ENCODE measurements around the gene NDEL1. TPM values are rescaled to one million over a fixed set of nuclear protein-coding genes. Genes with fewer than 3 reads are reported as not detected.

The NDEL1 gene
- total RNA-seq, 5 donors from 2014 or later (not counting 1 experiment from before 2014, with no cell fraction given) = 83.4 to 241 (median 99.0) TPM

DNA sequence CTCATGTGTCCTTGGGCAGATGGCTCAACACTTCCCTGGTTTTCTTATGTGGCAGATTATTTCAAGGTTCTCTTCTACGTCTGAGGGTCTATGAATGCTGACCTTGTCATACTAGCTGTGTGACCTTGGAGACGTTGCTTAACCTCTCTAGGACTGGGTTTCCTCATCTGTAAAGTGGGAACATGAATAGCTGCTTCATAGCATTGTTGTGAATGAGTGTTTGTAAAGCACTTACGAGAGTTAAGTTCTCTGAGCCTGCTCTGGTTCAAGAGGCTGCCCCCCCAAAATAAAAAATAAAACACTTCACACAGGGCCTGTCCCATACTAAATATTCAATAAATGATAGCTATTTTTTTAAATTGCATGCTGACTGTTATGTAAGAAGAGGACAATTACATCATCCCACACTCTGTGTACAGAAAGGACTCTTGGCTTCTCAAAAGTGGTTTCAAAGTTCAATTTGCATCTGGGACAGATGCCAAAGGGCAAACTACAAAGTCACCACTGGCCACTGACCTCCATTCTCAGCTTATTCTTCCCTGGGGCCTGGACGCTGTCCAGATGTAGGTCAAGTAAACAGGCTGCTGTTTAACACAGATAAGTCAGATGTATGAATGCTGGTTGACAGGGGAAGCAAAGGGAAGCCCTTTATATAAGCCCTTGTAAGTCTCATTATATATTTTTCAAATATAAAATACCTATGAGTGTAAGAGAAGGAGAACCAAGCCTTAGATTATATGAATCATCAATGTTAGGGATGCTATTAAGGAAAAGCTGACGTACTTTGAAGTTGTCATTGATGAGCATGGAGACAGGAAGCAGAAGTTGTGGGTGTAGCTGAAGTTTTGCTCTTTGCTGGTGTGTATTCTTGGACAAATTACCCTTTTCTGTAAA is 15.4 kb upstream of the NDEL1 start:
- Histone ChIP-seq H3K27me3 (replicated peaks in 1 of 2; ENCODE audit: control insufficient read depth in 2 of 2, extremely low read depth in 1 of 2, insufficient read depth in 2 of 2, low read length in 1 of 2) (peaks cover 0 to 34% of the 10 kb centered on the region in 2 experiments), H3K36me3 (ENCODE audit: control insufficient read depth in 2 of 2, extremely low read depth in 1 of 2, insufficient read depth in 1 of 2, low read length in 1 of 2) (no peaks in the 10 kb centered on the region), H3K9me3 (no peaks in the 10 kb centered on the region), H3K27ac (ENCODE audit: low read length) (no peak overlapping the region), H3K4me3 (ENCODE audit: control insufficient read depth in 1 of 2, extremely low read depth in 1 of 2, low read length in 1 of 2) (no peak overlapping the region), H3K4me1 (ENCODE audit: control insufficient read depth in 1 of 2, extremely low read depth in 1 of 2, insufficient read depth in 2 of 2, low read length in 2 of 2) (no peaks in the 10 kb centered on the region)
- no peak overlapping the region for H3K4me3 Mint-ChIP-seq
- no peaks in the 10 kb centered on the region for H3K36me3 Mint-ChIP-seq
- H3K27me3 Mint-ChIP-seq = peaks cover 39 to 66% of the 10 kb centered on the region in 2 donors
- 61% methylated on average over 2 of the region's 5 CpGs for WGBS (ENCODE audit: insufficient coverage)
- CTCF ChIA-PET = interaction anchor here in 1 of 2 donors (1.0 kb wide), 1 partner anchor 10 kb away, joined by 3 read pairs; no protein-coding TSS in a partner anchor
- DNase-seq (no peak), ATAC-seq (replicated peaks in 1 of 4) (no peak)
- no peaks in the 10 kb centered on the region for H3K4me1 Mint-ChIP-seq
- H3K9me3 Mint-ChIP-seq = no peaks in the 10 kb centered on the region
- POLR2A ChIA-PET = interaction anchor here in 1 of 2 donors (0.5 kb wide), 1 partner anchor 17 kb away, joined by 4 read pairs; no protein-coding TSS in a partner anchor
- no peak overlapping the region for H3K27ac Mint-ChIP-seq

DNA sequence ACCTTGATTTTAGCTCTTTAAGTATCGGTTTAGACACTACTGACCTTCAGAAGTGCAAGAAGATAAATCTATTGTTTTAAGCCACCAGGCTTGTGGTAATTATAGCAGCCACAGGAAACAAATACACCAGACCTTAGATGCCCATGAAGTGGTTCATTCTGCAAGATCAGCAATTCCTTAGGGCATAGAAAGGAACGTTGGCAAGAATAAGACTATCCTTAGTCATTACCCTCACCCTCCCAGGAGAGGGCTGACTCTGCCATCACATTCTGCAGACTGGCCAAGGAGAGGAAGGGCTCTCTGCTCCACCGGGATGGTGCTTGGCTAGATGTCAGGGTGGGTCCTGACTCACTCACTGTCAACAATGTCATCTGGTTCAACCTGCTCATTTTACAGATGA is 14.1 kb upstream of the NDEL1 start:
- no peak for DNase-seq
- H3K27ac ChIP-seq (ENCODE audit: low read length) = no peak overlapping the region
- H3K9me3 ChIP-seq = no peaks in the 10 kb centered on the region
- Mint-ChIP-seq H3K4me1 (no peaks in the 10 kb centered on the region), H3K36me3 (no peaks in the 10 kb centered on the region), H3K9me3 (no peaks in the 10 kb centered on the region), H3K27ac (no peak overlapping the region), H3K27me3 (peaks cover 35 to 65% of the 10 kb centered on the region in 2 donors), H3K4me3 (no peak overlapping the region)
- ChIA-PET CTCF (no interaction called here), POLR2A (no interaction called here)
- no peak overlapping the region for H3K4me3 ChIP-seq (ENCODE audit: control insufficient read depth in 1 of 2, extremely low read depth in 1 of 2, low read length in 1 of 2)
- ATAC-seq (replicated peaks in 1 of 4) = no peak
- WGBS (ENCODE audit: insufficient coverage) = 86% methylated on average over 2 of the region's 3 CpGs
- H3K36me3 ChIP-seq (ENCODE audit: control insufficient read depth in 2 of 2, extremely low read depth in 1 of 2, insufficient read depth in 1 of 2, low read length in 1 of 2) = no peaks in the 10 kb centered on the region
- no peaks in the 10 kb centered on the region for H3K4me1 ChIP-seq (ENCODE audit: control insufficient read depth in 1 of 2, extremely low read depth in 1 of 2, insufficient read depth in 2 of 2, low read length in 2 of 2)
- peaks cover 0 to 28% of the 10 kb centered on the region in 2 experiments for H3K27me3 ChIP-seq (replicated peaks in 1 of 2; ENCODE audit: control insufficient read depth in 2 of 2, extremely low read depth in 1 of 2, insufficient read depth in 2 of 2, low read length in 1 of 2)

DNA sequence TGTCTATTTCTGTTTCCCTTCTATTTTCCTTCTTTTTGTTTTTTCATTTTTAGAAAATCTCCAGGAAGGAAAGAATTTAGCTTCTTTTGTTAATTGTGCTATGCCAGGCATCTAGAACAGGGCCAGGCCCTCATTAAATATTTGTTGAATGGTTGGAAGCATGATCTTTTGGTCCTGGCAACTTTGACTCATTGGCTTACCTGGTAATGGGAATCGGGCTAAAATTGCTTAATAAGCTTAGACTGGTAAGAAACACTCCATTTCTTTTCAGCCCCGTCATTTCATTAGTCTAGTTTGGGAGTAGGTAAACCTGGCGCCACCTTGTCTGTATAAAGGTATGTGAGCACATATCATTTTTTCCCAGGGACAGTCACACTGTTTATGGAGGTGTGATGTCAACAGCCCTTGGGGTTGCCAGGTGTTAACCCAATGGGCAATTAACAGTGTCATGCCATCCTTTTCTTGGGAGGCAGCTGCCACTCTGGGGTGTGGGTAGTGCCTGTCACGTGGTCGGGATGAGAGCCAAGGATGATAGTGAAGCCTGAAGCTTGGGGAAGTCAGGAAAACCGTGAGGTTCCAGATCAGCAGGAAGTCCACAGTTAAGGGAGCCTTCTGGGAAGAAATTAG is 9.5 kb upstream of the NDEL1 start:
- H3K36me3 Mint-ChIP-seq = no peaks in the 10 kb centered on the region
- no peak for DNase-seq
- no peaks in the 10 kb centered on the region for H3K4me1 Mint-ChIP-seq
- no peak overlapping the region for H3K27ac Mint-ChIP-seq
- H3K36me3 ChIP-seq (ENCODE audit: control insufficient read depth in 2 of 2, extremely low read depth in 1 of 2, insufficient read depth in 1 of 2, low read length in 1 of 2) = no peaks in the 10 kb centered on the region
- no peaks in the 10 kb centered on the region for H3K9me3 Mint-ChIP-seq
- peaks cover 0 to 20% of the 10 kb centered on the region in 2 experiments for H3K27me3 ChIP-seq (replicated peaks in 1 of 2; ENCODE audit: control insufficient read depth in 2 of 2, extremely low read depth in 1 of 2, insufficient read depth in 2 of 2, low read length in 1 of 2)
- no peak for ATAC-seq (replicated peaks in 1 of 4)
- H3K4me1 ChIP-seq (ENCODE audit: control insufficient read depth in 1 of 2, extremely low read depth in 1 of 2, insufficient read depth in 2 of 2, low read length in 2 of 2) = no peaks in the 10 kb centered on the region
- CTCF ChIA-PET = no interaction called here
- H3K27me3 Mint-ChIP-seq = peaks cover 17 to 30% of the 10 kb centered on the region in 2 donors
- no peak overlapping the region for H3K27ac ChIP-seq (ENCODE audit: low read length)
- POLR2A ChIA-PET = interaction anchor here in 1 of 2 donors (0.6 kb wide), 1 partner anchor 168 kb away, joined by 3 read pairs; no protein-coding TSS in a partner anchor
- WGBS (ENCODE audit: insufficient coverage) = 61% methylated on average over 4 of the region's 6 CpGs
- H3K4me3 ChIP-seq (ENCODE audit: control insufficient read depth in 1 of 2, extremely low read depth in 1 of 2, low read length in 1 of 2) = no peak overlapping the region
- no peak overlapping the region for H3K4me3 Mint-ChIP-seq
- no peaks in the 10 kb centered on the region for H3K9me3 ChIP-seq

DNA sequence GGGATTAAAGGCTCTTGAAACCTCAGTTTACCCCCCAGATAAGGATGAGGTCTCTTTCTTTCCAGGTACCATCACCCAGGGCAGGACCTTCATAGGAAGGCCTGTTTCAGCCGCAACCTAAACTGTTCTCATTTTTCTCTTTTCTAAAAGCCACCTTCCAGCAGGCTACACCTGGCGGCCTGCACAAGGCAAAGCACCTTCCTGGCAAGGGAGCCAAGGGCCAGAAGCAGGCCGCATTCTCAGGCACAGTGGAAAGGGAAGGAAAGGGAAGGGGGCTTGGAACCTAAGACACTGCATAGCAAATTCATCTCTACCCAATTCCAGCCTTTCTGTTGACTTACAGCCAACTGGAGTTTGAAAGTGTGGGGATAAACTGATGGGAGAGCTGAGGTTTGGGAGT is 8.9 kb upstream of the NDEL1 start:
- Histone ChIP-seq H3K27me3 (replicated peaks in 1 of 2; ENCODE audit: control insufficient read depth in 2 of 2, extremely low read depth in 1 of 2, insufficient read depth in 2 of 2, low read length in 1 of 2) (peaks cover 0 to 14% of the 10 kb centered on the region in 2 experiments), H3K36me3 (ENCODE audit: control insufficient read depth in 2 of 2, extremely low read depth in 1 of 2, insufficient read depth in 1 of 2, low read length in 1 of 2) (no peaks in the 10 kb centered on the region), H3K4me3 (ENCODE audit: control insufficient read depth in 1 of 2, extremely low read depth in 1 of 2, low read length in 1 of 2) (no peak overlapping the region), H3K9me3 (no peaks in the 10 kb centered on the region), H3K27ac (ENCODE audit: low read length) (no peak overlapping the region), H3K4me1 (ENCODE audit: control insufficient read depth in 1 of 2, extremely low read depth in 1 of 2, insufficient read depth in 2 of 2, low read length in 2 of 2) (no peaks in the 10 kb centered on the region)
- DNase-seq (no peak), ATAC-seq (replicated peaks in 1 of 4) (no peak)
- POLR2A ChIA-PET = interaction anchor here in 1 of 2 donors (0.6 kb wide), 1 partner anchor 169 kb away, joined by 3 read pairs; no protein-coding TSS in a partner anchor
- H3K9me3 Mint-ChIP-seq = no peaks in the 10 kb centered on the region
- no CpG with 5 or more reads among the region's 3 CpGs for WGBS (ENCODE audit: insufficient coverage)
- no peaks in the 10 kb centered on the region for H3K4me1 Mint-ChIP-seq
- peaks cover 17 to 26% of the 10 kb centered on the region in 2 donors for H3K27me3 Mint-ChIP-seq
- no peak overlapping the region for H3K27ac Mint-ChIP-seq
- CTCF ChIA-PET = no interaction called here
- H3K36me3 Mint-ChIP-seq = no peaks in the 10 kb centered on the region
- H3K4me3 Mint-ChIP-seq = no peak overlapping the region

- H3K27ac ChIP-seq (ENCODE audit: low read length) = no peak overlapping the region
- DNase-seq (no peak), ATAC-seq (replicated peaks in 1 of 4) (no peak)
- Mint-ChIP-seq H3K27ac (no peak overlapping the region), H3K27me3 (peaks cover 0 to 5% of the 10 kb centered on the region in 2 donors), H3K9me3 (no peaks in the 10 kb centered on the region), H3K4me3 (no peak overlapping the region), H3K4me1 (peaks cover 0 to 7% (median 6%) of the 10 kb centered on the region in 3 donors), H3K36me3 (no peaks in the 10 kb centered on the region)
- no peaks in the 10 kb centered on the region for H3K27me3 ChIP-seq (replicated peaks in 1 of 2; ENCODE audit: control insufficient read depth in 2 of 2, extremely low read depth in 1 of 2, insufficient read depth in 2 of 2, low read length in 1 of 2)
- peaks cover 0 to 4% of the 10 kb centered on the region in 2 experiments for H3K4me1 ChIP-seq (ENCODE audit: control insufficient read depth in 1 of 2, extremely low read depth in 1 of 2, insufficient read depth in 2 of 2, low read length in 2 of 2)
- ChIA-PET POLR2A (interaction anchor here in 1 of 2 donors (0.6 kb wide), 1 partner anchor 208 kb away, joined by 4 read pairs; no protein-coding TSS in a partner anchor), CTCF (no interaction called here)
- H3K9me3 ChIP-seq = no peaks in the 10 kb centered on the region
- H3K36me3 ChIP-seq (ENCODE audit: control insufficient read depth in 2 of 2, extremely low read depth in 1 of 2, insufficient read depth in 1 of 2, low read length in 1 of 2) = no peaks in the 10 kb centered on the region
- 82% methylated on average over 7 of the region's 7 CpGs for WGBS (ENCODE audit: insufficient coverage)
- no peak overlapping the region for H3K4me3 ChIP-seq (ENCODE audit: control insufficient read depth in 1 of 2, extremely low read depth in 1 of 2, low read length in 1 of 2)
These were observed 4.7 kb upstream of the NDEL1 start for GRCh38 chr17:8430966-8431365.

- H3K27me3 Mint-ChIP-seq = no peaks in the 10 kb centered on the region
- peak; percentile 52 to 74 (median 72) for ATAC-seq (replicated peaks in 1 of 4)
- CTCF ChIA-PET = interaction anchor here in 1 of 2 donors (0.6 to 1.6 kb wide), 11 partner anchors 26 to 1400 kb away, joined by 3 to 14 read pairs (median 3); partner anchors contain the start of genes SLC16A13 and WRAP53
- peaks cover 49 to 52% (median 49%) of the 10 kb centered on the region in 3 donors for H3K4me1 Mint-ChIP-seq
- Histone ChIP-seq H3K4me1 (ENCODE audit: control insufficient read depth in 1 of 2, extremely low read depth in 1 of 2, insufficient read depth in 2 of 2, low read length in 2 of 2) (peaks cover 16 to 25% of the 10 kb centered on the region in 2 experiments), H3K27ac (ENCODE audit: low read length) (peak overlapping the region; percentile 94), H3K36me3 (ENCODE audit: control insufficient read depth in 2 of 2, extremely low read depth in 1 of 2, insufficient read depth in 1 of 2, low read length in 1 of 2) (peaks cover 0 to 15% of the 10 kb centered on the region in 2 donors), H3K4me3 (ENCODE audit: control insufficient read depth in 1 of 2, extremely low read depth in 1 of 2, low read length in 1 of 2) (peak overlapping the region; percentile 78 to 98), H3K27me3 (replicated peaks in 1 of 2; ENCODE audit: control insufficient read depth in 2 of 2, extremely low read depth in 1 of 2, insufficient read depth in 2 of 2, low read length in 1 of 2) (no peaks in the 10 kb centered on the region), H3K9me3 (no peaks in the 10 kb centered on the region)
- peak overlapping the region; percentile 93 to 98 (median 96) for H3K4me3 Mint-ChIP-seq
- no peaks in the 10 kb centered on the region for H3K36me3 Mint-ChIP-seq
- under 1% methylated on average over 27 of the region's 43 CpGs for WGBS (ENCODE audit: insufficient coverage)
- peak overlapping the region; percentile 94 to 98 for H3K27ac Mint-ChIP-seq
- no peaks in the 10 kb centered on the region for H3K9me3 Mint-ChIP-seq
- peak in 29 of 35 experiments; percentile 7 to 72 (median 46) for DNase-seq
- POLR2A ChIA-PET = interaction anchor here (0.6 to 2.5 kb wide), 5 partner anchors 10 to 142 kb away, joined by 3 to 12 read pairs (median 4); no protein-coding TSS in a partner anchor
These were observed 622 bp downstream of the NDEL1 start for GRCh38 chr17:8436169-8436843.

All from T-cell (primary cell).